Choroid plexus epithelial cell (primary cell): ENCODE measurements around the gene ITGA7.

Experiments used
- DNase-seq: peaks from one replicate; pipeline ENCODE4 v3.0.0-alpha.2; 2010; ENCODE audit warnings: low read depth
- H3K4me3 ChIP-seq: 2 replicates; pipeline ENCODE4 v1.5.1; 2011; ENCODE audit warnings: low read depth, mild to moderate bottlenecking, control low read depth, low read length, moderate library complexity
- CTCF ChIP-seq: conservative IDR thresholded peaks from 2 replicates; pipeline ENCODE4 v1.5.1; 2011; ENCODE audit warnings: low read depth, mild to moderate bottlenecking, control low read depth, inconsistent platforms, low read length, moderate library complexity

The ITGA7 gene

DNA sequence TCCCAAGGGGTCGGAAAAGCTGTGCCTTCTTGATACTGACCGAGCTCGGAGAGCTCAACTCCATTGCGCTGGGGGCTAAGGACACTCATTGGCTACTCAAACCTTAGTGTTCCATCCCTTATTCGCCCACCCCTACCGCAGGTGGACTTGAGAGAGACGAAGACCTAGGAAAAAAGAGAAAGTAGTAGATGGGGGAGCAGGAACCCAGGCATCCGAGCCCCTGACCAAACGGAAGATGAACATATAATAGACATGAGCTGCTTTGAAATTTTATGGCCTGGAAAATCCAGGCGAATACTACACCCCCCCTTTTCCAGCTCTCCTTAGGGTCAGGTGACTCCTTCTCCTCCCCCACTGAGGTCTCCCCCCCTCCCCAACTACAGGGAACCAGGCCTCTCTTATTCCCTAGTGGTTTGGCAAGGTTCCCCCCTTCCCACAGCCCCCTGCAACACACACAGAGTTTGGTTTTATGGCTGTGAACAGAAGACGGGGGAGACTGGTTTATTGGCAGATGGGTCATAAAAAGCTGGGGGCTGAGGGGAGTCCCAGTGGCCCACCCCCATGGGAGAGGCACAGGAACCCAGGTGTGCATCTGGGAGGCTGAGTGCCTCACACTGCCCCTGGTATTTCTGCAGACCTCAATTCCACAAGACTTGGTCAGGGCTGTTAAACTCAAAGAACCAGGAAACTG lies 36.8 kb upstream of the ITGA7 start:
- DNase-seq = no peak
- TF ChIP-seq CTCF = no peak
- peak overlapping the region; percentile 70 for H3K4me3 ChIP-seq

- TF ChIP-seq CTCF = peak; percentile 30
- DNase-seq = peak; percentile 75
These were observed 36.0 kb upstream of the ITGA7 start for GRCh38 chr12:55743406-55744339.

DNA sequence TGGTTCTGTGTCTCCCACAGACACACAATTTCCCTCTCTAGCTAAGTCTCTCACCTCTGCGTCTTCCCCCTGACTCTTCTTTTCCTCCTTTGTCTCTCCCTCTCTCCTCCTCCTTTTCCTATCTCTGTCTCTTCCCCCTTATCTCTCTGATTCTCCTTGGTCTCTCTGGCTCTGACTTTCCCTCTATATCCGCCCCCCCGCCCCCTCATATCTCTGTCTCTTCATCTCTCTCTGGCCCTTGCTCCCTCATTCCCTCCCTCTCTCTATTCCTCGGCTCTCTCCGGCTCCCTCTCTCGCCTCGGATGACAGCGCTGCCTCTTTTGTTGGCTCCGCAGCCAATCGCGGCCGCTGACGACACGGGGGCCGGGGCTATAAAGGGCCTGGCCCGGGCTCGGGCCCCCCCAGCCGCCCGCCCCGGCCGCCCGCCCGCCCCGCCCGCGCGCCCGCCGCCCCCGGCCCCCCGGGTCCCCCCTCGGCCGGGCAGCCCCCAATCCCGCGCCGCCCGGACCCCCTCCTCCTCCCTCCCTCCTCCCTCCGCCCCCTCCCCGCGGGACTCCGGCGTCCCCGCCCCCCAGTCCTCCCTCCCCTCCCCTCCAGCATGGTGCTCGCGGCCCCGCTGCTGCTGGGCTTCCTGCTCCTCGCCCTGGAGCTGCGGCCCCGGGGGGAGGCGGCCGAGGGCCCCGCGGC lies 35.2 kb upstream of the ITGA7 start, which contains the start of gene GDF11:
TSS of gene GDF11 (plus strand) at position 404 of the 687 bp plus-strand sequence. CDS start at position 599, 195 bp downstream.
- peak; percentile 71 for DNase-seq
- TF ChIP-seq CTCF = no peak
- H3K4me3 ChIP-seq = peak within 1 kb of the TSS; percentile 70

More at GRCh38 chr12:55743406-55744339, 36.0 kb upstream of the ITGA7 start:
- peak overlapping the region; percentile 70 for H3K4me3 ChIP-seq

DNA sequence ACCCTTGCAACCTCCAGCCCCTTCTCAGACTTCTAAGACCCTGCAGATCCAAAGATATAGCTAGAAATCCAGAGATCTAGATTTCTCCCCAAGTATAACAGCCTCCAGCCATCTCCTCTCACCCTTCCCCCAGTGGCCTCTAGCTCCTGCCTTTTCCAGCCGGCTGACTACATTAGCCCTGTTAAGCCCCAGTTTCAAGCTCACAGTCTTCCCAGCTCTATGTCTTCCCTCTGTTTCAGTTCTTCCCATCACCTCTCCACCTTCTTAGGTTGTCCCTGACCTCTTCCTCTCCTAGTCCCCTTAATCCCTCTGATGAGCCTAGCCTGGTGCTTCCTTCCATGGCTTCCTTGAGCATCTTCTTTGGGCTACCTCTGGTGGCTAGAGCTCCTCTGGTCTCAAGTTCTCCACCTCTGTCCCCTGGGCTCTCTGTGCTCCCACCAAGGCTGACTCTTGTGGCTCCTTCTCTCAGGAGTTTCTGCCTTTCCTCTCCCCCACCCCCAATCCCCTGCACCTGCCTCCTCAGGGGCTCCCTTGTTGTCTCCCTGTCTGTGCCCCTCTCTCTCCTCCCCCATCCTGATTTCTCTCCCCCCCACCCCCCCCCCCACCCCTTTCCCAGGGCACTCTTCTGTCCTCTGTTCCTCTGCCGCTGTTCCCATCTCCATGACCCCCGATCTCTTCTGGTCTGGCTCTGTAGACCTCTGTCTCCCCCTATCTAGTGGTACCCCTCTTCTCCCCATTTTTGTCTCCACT lies 34.4 kb upstream of the ITGA7 start:
- no peak for DNase-seq
- H3K4me3 ChIP-seq = no peak overlapping the region
- TF ChIP-seq CTCF = no peak

DNA sequence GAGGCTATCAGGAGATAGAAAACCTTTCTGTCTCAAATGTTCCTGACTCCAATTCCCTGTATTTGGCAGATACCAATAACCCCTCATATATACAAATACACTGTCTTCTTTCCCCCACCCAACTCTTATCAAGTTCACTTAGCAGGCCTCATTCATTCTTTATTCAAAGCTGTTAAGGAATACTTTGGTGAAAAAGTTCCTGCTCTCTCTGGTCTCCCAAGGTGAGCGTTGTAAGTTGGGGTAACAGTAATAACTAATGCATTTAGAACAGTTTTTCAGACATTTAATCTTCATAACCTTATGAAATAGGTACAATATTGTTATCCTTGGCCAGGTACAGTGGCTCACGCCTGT lies 31.3 kb upstream of the ITGA7 start:
- H3K4me3 ChIP-seq = no peak overlapping the region
- DNase-seq = no peak

More for the DNA sequence above, 31.3 kb upstream of the ITGA7 start:
- no peak for TF ChIP-seq CTCF
